ENCODE data around the gene RNF213. TPM values are rescaled to one million over a fixed set of nuclear protein-coding genes. Genes with fewer than 3 reads are reported as not detected.

Gene RNF213
- total RNA-seq, 1 experiment from 2014 or later = 61.4 TPM

DNA sequence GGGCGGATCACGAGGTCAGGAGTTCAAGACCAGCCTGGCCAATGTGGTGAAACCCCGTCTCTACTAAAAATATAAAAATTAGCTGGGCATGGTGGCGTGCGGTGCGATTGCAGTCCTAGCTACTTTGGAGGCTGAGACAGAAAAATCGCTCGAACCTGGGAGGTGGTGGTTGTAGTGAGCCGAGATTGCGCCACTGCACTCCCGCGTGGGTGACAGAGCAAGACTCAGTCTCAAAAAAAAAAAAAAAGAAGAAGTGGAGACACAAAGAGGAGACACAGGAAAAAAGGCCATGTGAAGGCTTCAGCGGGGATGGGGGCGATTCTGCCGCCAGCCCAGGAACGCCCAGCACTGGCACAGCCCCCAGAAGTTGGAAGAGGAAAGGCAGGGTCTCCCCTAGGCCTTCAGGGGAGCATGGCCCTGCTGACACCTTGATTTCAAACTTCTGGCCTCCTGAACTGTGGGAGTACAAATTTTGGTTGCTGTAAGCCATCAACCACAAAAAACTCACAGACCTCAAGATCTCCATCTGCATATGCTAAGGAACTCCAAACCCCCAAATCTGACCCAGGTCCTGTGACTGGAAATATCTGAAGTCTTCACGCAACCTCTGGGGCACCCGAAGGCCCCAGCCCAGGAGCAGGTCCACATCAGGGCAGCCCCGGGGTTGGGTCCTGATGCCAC lies 47.5 kb upstream of the RNF213 start:
- TF ChIP-seq, protein P1, sequence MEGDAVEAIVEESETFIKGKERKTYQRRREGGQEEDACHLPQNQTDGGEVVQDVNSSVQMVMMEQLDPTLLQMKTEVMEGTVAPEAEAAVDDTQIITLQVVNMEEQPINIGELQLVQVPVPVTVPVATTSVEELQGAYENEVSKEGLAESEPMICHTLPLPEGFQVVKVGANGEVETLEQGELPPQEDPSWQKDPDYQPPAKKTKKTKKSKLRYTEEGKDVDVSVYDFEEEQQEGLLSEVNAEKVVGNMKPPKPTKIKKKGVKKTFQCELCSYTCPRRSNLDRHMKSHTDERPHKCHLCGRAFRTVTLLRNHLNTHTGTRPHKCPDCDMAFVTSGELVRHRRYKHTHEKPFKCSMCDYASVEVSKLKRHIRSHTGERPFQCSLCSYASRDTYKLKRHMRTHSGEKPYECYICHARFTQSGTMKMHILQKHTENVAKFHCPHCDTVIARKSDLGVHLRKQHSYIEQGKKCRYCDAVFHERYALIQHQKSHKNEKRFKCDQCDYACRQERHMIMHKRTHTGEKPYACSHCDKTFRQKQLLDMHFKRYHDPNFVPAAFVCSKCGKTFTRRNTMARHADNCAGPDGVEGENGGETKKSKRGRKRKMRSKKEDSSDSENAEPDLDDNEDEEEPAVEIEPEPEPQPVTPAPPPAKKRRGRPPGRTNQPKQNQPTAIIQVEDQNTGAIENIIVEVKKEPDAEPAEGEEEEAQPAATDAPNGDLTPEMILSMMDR (IDR thresholded peaks at IDR 0.05; ENCODE audit: insufficient read depth in 1 of 2, low read depth in 1 of 2, low read length in 1 of 2, severe bottlenecking in 1 of 2, unreplicated experiment in 1 of 2) = no peak
- no peaks in the 10 kb centered on the region for H3K27me3 Mint-ChIP-seq (ENCODE audit: insufficient read depth, unreplicated experiment)
- intact Hi-C loops (cut with micrococcal nuclease; ENCODE audit: unreplicated experiment) = no loop called here
- peaks cover 32% of the 10 kb centered on the region for H3K36me3 Mint-ChIP-seq (ENCODE audit: insufficient read depth, unreplicated experiment)
- no peak for DNase-seq
- Histone ChIP-seq H3K4me1 (no peaks in the 10 kb centered on the region), H3K9me3 (no peaks in the 10 kb centered on the region), H3K36me3 (ENCODE audit: control insufficient read depth, insufficient read depth, low read length) (peaks cover 3% of the 10 kb centered on the region), H3K4me3 (ENCODE audit: low read depth, low read length) (no peak overlapping the region), H3K27me3 (replicated peaks; ENCODE audit: control insufficient read depth, insufficient read depth, low read length) (no peaks in the 10 kb centered on the region)
- ChIA-PET POLR2A (no interaction called here), CTCF (no interaction called here)
- H3K4me3 Mint-ChIP-seq (ENCODE audit: unreplicated experiment) = no peak overlapping the region
- no peak overlapping the region for H3K27ac Mint-ChIP-seq (ENCODE audit: unreplicated experiment)
- BruUV-seq (replicated peaks) = no TSS peak
- H3K9me3 Mint-ChIP-seq (ENCODE audit: unreplicated experiment) = no peaks in the 10 kb centered on the region
- no peaks in the 10 kb centered on the region for H3K4me1 Mint-ChIP-seq (ENCODE audit: low read depth, unreplicated experiment)

DNA sequence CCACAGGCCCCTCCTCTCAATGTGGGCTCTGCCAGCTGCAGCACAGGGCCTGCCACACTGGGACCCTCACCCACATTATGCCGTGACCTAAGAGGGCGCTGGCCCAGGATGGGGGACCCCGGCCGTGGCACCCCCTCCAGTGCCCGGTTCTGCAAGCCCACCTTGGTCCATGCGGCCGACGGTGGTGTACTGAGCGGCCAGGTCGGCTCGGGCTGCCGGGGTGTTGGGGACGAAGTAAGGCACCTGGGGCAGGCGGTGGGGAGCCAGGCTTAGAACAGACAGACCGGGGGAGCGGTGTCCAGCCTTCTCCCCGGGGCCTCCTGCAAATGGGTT lies 47.0 kb upstream of the RNF213 start:
- no peaks in the 10 kb centered on the region for H3K9me3 ChIP-seq
- Mint-ChIP-seq H3K9me3 (ENCODE audit: unreplicated experiment) (no peaks in the 10 kb centered on the region), H3K4me3 (ENCODE audit: unreplicated experiment) (no peak overlapping the region), H3K4me1 (ENCODE audit: low read depth, unreplicated experiment) (no peaks in the 10 kb centered on the region), H3K27ac (ENCODE audit: unreplicated experiment) (no peak overlapping the region), H3K36me3 (ENCODE audit: insufficient read depth, unreplicated experiment) (peaks cover 32% of the 10 kb centered on the region), H3K27me3 (ENCODE audit: insufficient read depth, unreplicated experiment) (no peaks in the 10 kb centered on the region)
- H3K4me1 ChIP-seq = no peaks in the 10 kb centered on the region
- H3K27me3 ChIP-seq (replicated peaks; ENCODE audit: control insufficient read depth, insufficient read depth, low read length) = no peaks in the 10 kb centered on the region
- ChIA-PET CTCF (no interaction called here), POLR2A (no interaction called here)
- intact Hi-C loops (cut with micrococcal nuclease; ENCODE audit: unreplicated experiment) = no loop called here
- DNase-seq = no peak
- H3K36me3 ChIP-seq (ENCODE audit: control insufficient read depth, insufficient read depth, low read length) = peaks cover 3% of the 10 kb centered on the region
- TF ChIP-seq, protein P1 (IDR thresholded peaks at IDR 0.05; ENCODE audit: insufficient read depth in 1 of 2, low read depth in 1 of 2, low read length in 1 of 2, severe bottlenecking in 1 of 2, unreplicated experiment in 1 of 2) = no peak
- no TSS peak for BruUV-seq (replicated peaks)
- H3K4me3 ChIP-seq (ENCODE audit: low read depth, low read length) = no peak overlapping the region

DNA sequence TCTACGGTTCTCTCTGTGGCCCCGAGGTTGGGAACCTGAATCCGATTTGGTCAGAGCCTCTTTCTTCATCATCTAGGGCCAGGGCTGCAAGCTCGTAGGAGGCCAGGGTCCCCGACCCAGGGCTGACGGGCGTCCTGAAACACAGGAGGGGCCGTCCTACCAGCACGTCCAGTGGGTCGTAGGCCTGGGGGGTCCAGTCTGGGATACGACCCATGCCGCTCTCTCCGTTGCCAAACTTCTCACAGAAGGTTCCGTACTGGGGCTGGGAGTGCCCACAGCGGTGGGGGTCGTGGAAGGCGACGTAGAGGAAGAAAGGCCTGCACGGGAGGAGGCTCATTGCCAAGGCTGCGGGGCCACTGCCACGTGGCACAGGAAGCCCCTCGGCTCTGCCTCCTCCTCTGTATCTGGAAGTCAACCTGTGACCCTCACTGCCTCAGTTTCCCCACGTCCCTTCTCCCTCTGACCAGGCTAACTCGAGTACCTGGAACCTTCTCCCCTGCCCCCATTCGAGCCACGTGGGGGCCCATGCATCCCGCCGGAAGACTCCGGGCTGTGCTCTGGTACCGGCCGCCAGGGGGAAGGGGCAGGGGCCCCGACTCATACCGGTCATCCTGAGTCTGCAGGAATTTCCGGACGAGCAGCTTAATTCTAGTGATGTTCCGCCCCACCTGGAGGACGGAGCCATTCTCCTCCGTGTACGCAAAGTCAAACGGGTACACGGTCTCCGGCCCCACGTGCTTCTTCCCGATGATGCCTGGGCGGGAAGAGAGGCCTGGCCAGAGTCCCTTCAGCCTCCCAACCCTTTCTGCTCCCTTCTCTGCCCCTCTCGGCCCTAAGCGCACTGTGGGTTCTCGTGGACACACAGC lies 46.4 kb upstream of the RNF213 start:
- POLR2A ChIA-PET = no interaction called here
- H3K9me3 Mint-ChIP-seq (ENCODE audit: unreplicated experiment) = no peaks in the 10 kb centered on the region
- no peaks in the 10 kb centered on the region for H3K4me1 Mint-ChIP-seq (ENCODE audit: low read depth, unreplicated experiment)
- no peak overlapping the region for H3K4me3 Mint-ChIP-seq (ENCODE audit: unreplicated experiment)
- DNase-seq = no peak
- Histone ChIP-seq H3K9me3 (no peaks in the 10 kb centered on the region), H3K27me3 (replicated peaks; ENCODE audit: control insufficient read depth, insufficient read depth, low read length) (no peaks in the 10 kb centered on the region), H3K4me3 (ENCODE audit: low read depth, low read length) (no peak overlapping the region), H3K36me3 (ENCODE audit: control insufficient read depth, insufficient read depth, low read length) (peaks cover 3% of the 10 kb centered on the region), H3K4me1 (no peaks in the 10 kb centered on the region)
- peaks cover 32% of the 10 kb centered on the region for H3K36me3 Mint-ChIP-seq (ENCODE audit: insufficient read depth, unreplicated experiment)
- intact Hi-C loops (cut with micrococcal nuclease; ENCODE audit: unreplicated experiment) = no loop called here
- H3K27me3 Mint-ChIP-seq (ENCODE audit: insufficient read depth, unreplicated experiment) = no peaks in the 10 kb centered on the region
- TF ChIP-seq, protein P1 (IDR thresholded peaks at IDR 0.05; ENCODE audit: insufficient read depth in 1 of 2, low read depth in 1 of 2, low read length in 1 of 2, severe bottlenecking in 1 of 2, unreplicated experiment in 1 of 2) = no peak
- no peak overlapping the region for H3K27ac Mint-ChIP-seq (ENCODE audit: unreplicated experiment)
- CTCF ChIA-PET = no interaction called here
- no TSS peak for BruUV-seq (replicated peaks)

All from Caco-2 (cell line).